Activated T-helper 17 cell treated with anti-CD3 and anti-CD28 coated beads, Interleukin-2, amount 50 U/mL, for 72 hours (primary cell): ENCODE data around the gene CCDC3. TPM values are rescaled to one million over a fixed set of nuclear protein-coding genes. Genes with fewer than 3 reads are reported as not detected.

Source experiments
- ATAC-seq: fragments of 150-1000 bp; cut with Tn5 transposase; replicated peaks from 2 replicates; pipeline ENCODE4 v1.10.0; 2021; ENCODE audit warnings: mild to moderate bottlenecking, moderate library complexity
- H3K27ac Mint-ChIP-seq: one replicate; pipeline ENCODE4 v1.8.0; 2022; ENCODE audit warnings: mixed read lengths
- H3K27me3 Mint-ChIP-seq: one replicate; pipeline ENCODE4 v1.8.0; 2022; ENCODE audit warnings: mixed read lengths
- H3K36me3 Mint-ChIP-seq: one replicate; pipeline ENCODE4 v1.8.0; 2022; ENCODE audit warnings: low read depth, mild to moderate bottlenecking, mixed read lengths
- H3K4me1 Mint-ChIP-seq: one replicate; pipeline ENCODE4 v1.8.0; 2022; ENCODE audit warnings: mixed read lengths
- H3K4me3 Mint-ChIP-seq: one replicate; pipeline ENCODE4 v1.8.0; 2022; ENCODE audit warnings: mild to moderate bottlenecking, mixed read lengths
- H3K9me3 Mint-ChIP-seq: one replicate; pipeline ENCODE4 v1.8.0; 2022; ENCODE audit warnings: mixed read lengths
- total RNA-seq, 2 donors: library from RNA; stranded (reverse); gene quantifications; one replicate each; pipeline ENCODE4 v1.2.3, GENCODE V29; 2022

Gene CCDC3
- total RNA-seq, 2 donors from 2014 or later = 0.26 to 2.5 TPM

DNA sequence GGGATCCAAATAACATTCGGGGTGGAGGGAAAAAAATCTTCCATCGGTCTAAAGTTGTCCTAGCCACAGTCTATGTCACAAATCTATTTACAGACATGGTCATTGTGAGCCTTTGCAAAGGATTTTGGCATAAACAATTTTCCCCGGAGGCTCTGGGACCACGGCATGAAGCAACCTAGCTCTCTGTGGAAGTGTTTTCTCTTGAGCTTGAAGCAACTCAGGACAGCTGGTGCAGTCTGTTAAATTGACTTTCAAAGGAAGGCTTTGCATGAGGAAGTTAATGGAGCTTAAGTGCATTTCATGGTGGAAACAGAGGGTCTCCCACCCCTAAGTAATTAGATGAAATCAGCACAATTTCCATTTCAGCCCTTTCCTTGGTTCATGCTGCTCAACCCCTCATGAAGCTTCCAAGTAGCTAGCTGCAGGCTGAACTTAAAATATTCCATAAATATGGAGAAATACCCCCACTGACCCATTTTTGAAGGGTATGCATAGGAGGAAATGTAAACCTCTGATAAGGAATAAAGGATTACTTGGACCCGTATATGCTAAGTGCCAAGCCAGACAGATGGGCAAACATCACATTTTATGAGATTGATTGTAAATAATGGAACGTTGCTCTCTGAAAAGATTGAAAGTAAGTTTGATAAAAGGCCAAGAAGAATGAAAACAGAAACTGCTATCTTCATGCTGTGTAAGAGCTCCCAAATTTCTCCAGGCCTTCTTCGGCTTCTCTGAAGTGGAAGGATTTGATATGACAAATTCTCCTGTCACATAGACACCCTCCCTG, 39.9 kb downstream of the CCDC3 start:
- Mint-ChIP-seq H3K4me3 (no peak overlapping the region), H3K4me1 (no peaks in the 10 kb centered on the region), H3K27ac (no peak overlapping the region), H3K9me3 (no peaks in the 10 kb centered on the region), H3K27me3 (peaks cover 30% of the 10 kb centered on the region), H3K36me3 (no peaks in the 10 kb centered on the region)
- ATAC-seq = no peak

DNA sequence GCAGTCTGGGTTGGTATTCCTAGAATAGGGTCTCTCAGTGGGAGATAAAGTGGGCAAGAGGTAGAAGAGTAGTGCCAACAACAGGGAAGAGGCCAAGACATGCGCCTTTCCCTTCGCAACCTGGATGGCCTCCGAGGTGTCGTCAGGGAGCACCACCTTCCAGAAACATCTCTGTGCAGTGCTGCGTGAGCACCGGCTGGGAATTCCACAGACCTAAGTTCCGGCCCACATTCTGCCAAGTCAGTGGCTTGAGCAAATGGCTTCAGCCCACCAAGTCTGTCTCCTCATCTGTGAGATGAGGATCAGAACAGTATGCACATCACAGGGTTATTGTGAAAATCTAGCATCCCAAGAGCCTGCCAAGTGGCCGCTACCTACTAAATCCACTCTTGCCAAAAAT, 40.6 kb downstream of the CCDC3 start:
- Mint-ChIP-seq H3K36me3 (no peaks in the 10 kb centered on the region), H3K4me1 (no peaks in the 10 kb centered on the region), H3K9me3 (no peaks in the 10 kb centered on the region), H3K4me3 (no peak overlapping the region), H3K27ac (no peak overlapping the region), H3K27me3 (peaks cover 32% of the 10 kb centered on the region)
- ATAC-seq = no peak

DNA sequence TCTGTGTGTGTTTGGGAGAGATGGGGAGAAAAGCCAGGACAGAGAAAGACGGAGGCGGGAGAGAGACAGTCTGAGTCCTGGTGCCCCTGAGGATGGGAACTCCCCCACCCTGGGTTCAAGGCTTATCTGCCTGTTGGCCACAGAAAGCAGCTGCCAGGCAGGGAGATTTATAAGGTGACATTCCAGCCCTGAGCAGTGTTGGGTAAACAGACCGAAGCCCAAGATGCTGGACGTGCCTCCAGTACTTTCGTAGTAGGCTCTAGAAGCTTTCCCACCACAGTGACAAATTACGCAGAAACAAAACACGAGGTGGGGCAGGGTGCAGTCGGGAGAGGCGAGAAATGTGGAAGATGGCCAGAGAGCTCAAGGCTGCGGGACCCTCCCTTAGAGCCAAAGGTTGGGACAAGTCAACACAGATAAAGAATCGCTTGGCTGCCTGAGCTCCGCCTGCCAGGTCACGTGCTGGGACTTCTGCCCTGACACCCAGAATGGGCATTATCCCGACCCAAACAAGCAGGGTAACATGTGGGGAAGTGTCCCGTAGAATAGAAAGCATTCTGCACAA, 41.1 kb downstream of the CCDC3 start:
- Mint-ChIP-seq H3K9me3 (no peaks in the 10 kb centered on the region), H3K4me3 (no peak overlapping the region), H3K27ac (no peak overlapping the region), H3K27me3 (peaks cover 32% of the 10 kb centered on the region), H3K4me1 (no peaks in the 10 kb centered on the region), H3K36me3 (no peaks in the 10 kb centered on the region)
- no peak for ATAC-seq

DNA sequence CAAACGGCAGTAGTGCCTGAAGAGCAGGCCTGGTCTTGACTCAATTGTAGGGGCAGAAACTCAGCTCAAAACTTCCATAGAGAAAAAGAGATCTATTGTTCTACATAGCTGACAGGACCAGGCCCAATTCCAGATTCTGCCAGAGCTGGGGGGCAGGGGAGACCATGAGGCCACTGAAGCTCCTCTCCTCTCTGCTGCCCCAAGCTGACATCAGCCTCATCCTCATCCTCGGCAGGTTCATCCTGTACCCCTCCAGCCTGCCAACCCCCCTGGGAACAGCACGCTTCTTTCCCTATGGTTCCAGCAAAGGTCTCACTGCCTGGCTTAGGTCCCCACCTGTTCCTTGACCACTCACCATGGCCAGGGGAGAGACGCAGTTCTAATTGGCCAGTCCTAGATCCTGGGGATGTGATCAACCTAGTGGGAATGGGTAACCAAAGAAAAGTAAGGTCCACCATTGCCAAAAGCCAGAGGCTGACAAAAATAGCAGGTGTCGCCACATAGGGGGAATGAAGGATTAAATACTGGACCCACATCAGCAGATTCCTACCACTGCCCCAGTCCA, 42.9 kb downstream of the CCDC3 start:
- Mint-ChIP-seq H3K9me3 (peaks cover 3% of the 10 kb centered on the region), H3K4me3 (no peak overlapping the region), H3K27me3 (peaks cover 21% of the 10 kb centered on the region), H3K36me3 (no peaks in the 10 kb centered on the region), H3K27ac (no peak overlapping the region), H3K4me1 (no peaks in the 10 kb centered on the region)
- ATAC-seq = no peak

DNA sequence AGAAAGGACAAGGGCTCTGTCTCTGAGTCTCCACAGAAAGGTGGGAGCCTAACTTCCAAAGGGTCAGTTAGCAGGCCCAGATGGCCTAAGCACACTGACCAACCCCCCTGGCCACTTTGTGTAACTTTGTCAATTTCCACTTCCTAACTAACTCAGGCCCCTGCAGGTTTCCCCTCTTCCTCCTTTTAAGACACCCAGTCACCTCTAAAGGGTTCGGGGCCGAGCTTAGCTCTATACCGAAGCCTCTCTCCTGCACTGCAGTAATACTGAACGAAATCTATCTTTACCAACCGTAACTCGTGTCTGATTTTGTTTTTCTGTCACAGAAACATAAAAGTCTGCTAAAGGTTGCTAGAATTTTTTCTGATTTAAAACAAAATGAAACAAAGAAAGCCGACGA, 44.4 kb downstream of the CCDC3 start:
- H3K27ac Mint-ChIP-seq = no peak overlapping the region
- ATAC-seq = no peak
- H3K36me3 Mint-ChIP-seq = no peaks in the 10 kb centered on the region
- H3K27me3 Mint-ChIP-seq = peaks cover 17% of the 10 kb centered on the region
- H3K4me1 Mint-ChIP-seq = no peaks in the 10 kb centered on the region
- peaks cover 7% of the 10 kb centered on the region for H3K9me3 Mint-ChIP-seq
- no peak overlapping the region for H3K4me3 Mint-ChIP-seq

DNA sequence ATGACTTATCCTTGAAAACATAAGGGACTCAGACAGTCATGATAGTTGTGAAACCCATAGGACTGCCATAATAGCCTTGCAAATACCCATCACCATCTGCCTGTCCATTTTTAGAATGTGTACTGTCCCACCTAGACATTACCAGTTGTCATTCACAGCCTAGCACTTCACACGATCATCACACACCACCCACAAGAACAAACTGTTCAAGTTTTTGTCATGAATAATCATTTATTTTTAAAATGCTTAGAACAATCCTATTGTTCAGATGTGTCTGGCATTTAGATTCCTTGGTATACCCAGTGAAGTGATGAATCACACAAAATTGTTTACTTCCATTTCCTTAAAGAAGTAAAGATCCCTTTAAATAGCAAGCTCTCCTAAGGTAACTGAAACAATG, 46.6 kb downstream of the CCDC3 start:
- no peaks in the 10 kb centered on the region for H3K36me3 Mint-ChIP-seq
- H3K4me1 Mint-ChIP-seq = no peaks in the 10 kb centered on the region
- no peak for ATAC-seq
- no peak overlapping the region for H3K4me3 Mint-ChIP-seq
- no peak overlapping the region for H3K27ac Mint-ChIP-seq
- H3K9me3 Mint-ChIP-seq = peaks cover 7% of the 10 kb centered on the region
- H3K27me3 Mint-ChIP-seq = peaks cover 7% of the 10 kb centered on the region

DNA sequence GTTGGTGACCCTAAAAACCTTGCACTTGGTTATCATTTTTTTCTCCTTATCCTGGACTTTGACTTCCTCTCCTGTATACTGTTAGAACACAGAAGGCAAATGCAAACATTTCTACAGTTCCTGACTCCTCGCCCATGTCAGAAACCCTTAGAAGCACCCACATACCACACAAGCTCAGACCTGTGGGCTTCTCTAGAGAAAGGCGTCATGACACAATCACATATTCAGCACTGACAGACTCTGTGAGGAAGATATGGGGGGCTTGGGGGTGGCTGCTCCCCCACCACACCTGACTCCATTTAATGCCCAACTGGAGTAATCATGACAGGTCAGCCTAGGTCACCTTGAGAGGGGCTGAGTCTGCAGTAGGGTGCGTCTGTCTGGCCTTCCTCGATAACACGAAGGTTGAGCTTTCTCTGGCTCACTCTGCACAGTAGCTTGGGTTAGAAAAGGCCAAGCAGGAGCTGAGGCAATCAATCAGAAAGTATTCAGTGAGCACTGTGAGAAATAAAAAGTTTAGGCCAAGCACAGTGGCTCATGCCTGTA, 50.9 kb downstream of the CCDC3 start:
- Mint-ChIP-seq H3K9me3 (peaks cover 7% of the 10 kb centered on the region), H3K27ac (no peak overlapping the region), H3K27me3 (no peaks in the 10 kb centered on the region), H3K4me1 (no peaks in the 10 kb centered on the region), H3K4me3 (no peak overlapping the region), H3K36me3 (no peaks in the 10 kb centered on the region)
- no peak for ATAC-seq

DNA sequence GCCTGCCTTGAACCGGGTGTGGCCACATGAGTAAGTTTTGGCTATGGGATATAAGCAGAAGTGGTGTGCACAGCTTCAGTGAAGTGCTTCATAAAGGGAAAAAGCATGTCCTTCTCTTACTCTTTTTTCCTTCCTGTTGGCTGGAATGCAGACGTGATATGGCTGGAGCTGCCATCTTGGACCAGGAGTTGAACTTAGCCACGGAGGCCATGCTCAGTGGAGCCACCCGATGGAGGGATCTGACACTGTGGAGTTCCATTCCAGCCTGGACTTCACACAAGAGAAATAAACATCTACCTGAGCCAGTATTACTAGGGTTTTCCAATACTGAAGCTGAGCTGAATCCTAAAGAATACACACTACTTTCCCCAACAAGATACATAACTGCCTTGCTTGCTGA, 52.3 kb downstream of the CCDC3 start:
- Mint-ChIP-seq H3K4me3 (no peak overlapping the region), H3K36me3 (no peaks in the 10 kb centered on the region), H3K4me1 (no peaks in the 10 kb centered on the region), H3K9me3 (peaks cover 6% of the 10 kb centered on the region), H3K27me3 (no peaks in the 10 kb centered on the region), H3K27ac (no peak overlapping the region)
- no peak for ATAC-seq

DNA sequence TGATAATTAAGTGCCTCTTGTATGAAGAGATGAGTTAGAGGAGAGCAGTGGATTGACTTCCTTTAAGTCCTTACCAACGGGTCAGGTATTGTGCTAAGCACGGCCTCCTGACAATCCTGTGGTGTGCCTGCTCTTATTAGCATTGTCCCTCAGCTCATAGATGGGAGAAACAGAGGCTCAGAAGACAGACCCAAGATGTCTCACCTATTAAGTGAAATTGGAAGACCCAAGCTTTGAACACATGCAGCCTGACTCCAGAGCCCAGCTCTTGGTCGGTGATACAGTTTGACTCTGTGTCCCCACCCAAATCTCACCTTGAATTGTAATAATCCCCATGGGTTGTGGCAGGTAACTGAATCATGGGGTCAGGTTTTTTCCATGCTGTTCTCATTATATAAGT, 53.8 kb downstream of the CCDC3 start:
- H3K27ac Mint-ChIP-seq = no peak overlapping the region
- no peaks in the 10 kb centered on the region for H3K9me3 Mint-ChIP-seq
- no peak for ATAC-seq
- H3K4me1 Mint-ChIP-seq = no peaks in the 10 kb centered on the region
- H3K36me3 Mint-ChIP-seq = no peaks in the 10 kb centered on the region
- H3K27me3 Mint-ChIP-seq = no peaks in the 10 kb centered on the region
- no peak overlapping the region for H3K4me3 Mint-ChIP-seq

DNA sequence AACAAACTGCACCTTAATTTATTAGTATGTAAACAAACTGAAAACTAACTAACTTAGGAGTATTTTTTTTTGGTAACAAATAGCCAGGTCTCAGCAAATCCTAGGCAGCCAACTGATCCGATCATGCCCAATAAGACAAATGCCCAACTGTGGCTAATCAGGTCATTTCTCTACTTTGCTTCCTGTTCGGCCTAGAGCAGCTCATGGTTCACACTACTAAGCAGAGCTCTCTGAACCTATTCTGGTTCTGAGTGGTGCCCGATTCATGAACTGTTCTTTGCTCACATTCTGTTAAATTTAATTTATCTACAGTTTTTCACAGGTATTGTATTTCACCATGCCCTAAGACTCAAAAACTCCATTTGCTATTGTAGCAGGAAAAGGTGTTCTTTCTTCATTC, 55.1 kb downstream of the CCDC3 start:
- peak; percentile 61 for ATAC-seq
- Mint-ChIP-seq H3K9me3 (no peaks in the 10 kb centered on the region), H3K27me3 (no peaks in the 10 kb centered on the region), H3K27ac (no peak overlapping the region), H3K36me3 (no peaks in the 10 kb centered on the region), H3K4me1 (no peaks in the 10 kb centered on the region), H3K4me3 (no peak overlapping the region)

DNA sequence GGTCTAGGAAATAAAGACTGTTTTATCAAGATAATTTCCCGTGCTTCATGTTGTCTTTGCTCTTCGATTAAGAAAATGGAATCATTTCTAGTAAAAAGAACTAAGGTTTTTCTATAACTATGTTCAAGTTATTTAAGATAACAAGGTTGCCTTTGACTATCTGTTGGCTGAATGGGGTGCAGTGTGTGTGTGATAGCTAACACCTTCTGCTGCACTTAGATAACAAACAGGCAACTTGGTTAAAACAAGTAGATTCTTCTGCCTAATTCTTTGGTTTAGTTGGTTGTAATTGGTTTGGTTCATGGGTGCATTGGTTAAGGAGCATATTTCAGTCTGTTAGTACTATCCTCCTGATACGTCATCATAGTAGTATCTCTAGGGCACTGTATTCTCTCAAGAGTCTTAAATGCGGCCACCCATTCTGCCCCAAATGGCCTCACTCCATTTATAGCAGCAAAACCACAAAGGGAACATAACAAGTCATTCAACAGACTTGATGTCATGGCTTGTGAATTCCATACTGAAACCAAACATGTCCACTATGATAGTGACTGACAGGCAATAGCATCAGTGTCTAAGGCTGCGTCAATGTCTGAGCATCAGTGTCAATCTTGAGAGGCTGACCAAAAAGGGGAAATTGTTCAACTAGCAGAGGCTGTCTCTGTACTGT, 55.7 kb downstream of the CCDC3 start:
- H3K27me3 Mint-ChIP-seq = peaks cover 2% of the 10 kb centered on the region
- no peaks in the 10 kb centered on the region for H3K9me3 Mint-ChIP-seq
- no peaks in the 10 kb centered on the region for H3K36me3 Mint-ChIP-seq
- no peak overlapping the region for H3K27ac Mint-ChIP-seq
- ATAC-seq = peak; percentile 86
- no peak overlapping the region for H3K4me3 Mint-ChIP-seq
- H3K4me1 Mint-ChIP-seq = no peaks in the 10 kb centered on the region

DNA sequence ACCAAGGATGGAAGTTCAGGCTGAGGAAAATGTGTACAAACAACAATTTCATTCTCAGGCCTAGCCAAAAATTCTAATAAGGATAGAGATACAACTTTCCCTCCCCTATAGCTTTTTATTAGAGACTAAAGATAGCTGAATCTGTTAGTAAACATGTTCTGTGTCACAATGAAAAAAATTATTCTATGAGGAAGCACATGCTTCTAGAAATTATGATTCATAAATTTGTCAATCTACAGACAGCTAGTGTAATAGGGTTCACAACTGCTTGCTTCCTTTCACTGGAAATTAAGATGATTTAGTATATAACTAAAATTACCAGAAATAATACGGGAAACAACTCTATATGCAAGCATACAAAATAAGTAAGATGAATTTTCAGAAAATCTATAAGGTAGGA, 56.6 kb downstream of the CCDC3 start:
- no peaks in the 10 kb centered on the region for H3K4me1 Mint-ChIP-seq

DNA sequence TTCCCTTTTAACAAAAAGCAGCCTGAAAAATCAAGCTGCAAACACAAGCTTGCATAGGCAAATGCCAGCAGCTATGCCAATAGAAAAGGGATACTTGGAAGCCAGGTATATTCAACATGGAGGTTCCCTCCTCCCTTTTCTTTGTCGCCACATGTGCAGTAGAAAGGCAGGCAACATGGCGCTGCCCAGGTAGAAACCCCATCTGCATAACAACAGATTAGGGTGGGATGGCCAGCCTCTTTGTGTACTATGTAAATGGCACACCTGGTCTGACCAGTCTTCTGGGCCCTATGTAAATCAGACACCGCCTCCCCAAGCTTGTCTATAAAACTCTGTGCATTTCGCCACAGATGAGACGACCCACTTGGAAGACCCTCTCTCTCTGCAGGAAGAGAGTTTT, 58.1 kb downstream of the CCDC3 start:
- Mint-ChIP-seq H3K27ac (no peak overlapping the region), H3K9me3 (no peaks in the 10 kb centered on the region), H3K27me3 (peaks cover 12% of the 10 kb centered on the region), H3K4me1 (no peaks in the 10 kb centered on the region), H3K36me3 (no peaks in the 10 kb centered on the region), H3K4me3 (no peak overlapping the region)
- no peak for ATAC-seq

More for the DNA sequence above, 56.6 kb downstream of the CCDC3 start:
- Mint-ChIP-seq H3K27ac (no peak overlapping the region), H3K9me3 (no peaks in the 10 kb centered on the region), H3K27me3 (peaks cover 7% of the 10 kb centered on the region), H3K4me3 (no peak overlapping the region), H3K36me3 (no peaks in the 10 kb centered on the region)
- ATAC-seq = no peak

DNA sequence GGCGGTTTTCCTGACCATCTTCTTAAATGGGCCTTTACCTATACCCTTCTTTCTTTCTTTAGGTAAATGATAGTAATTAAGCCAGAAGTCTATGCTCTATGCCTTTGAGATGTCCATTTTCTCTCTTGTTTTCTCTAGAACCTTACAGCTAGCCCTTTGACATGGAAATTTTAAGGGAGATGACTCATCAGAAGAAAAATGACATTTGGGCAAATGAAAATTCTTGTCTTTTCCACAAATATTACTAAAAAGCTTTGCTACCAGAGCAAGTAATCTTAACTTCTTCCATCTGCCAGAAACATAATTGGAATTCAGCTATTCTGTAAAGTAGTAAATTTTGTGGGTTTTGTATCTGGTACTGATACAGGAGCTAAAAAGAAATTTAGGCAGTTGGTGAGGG, 59.5 kb downstream of the CCDC3 start:
- Mint-ChIP-seq H3K9me3 (no peaks in the 10 kb centered on the region), H3K4me1 (no peaks in the 10 kb centered on the region), H3K27me3 (peaks cover 17% of the 10 kb centered on the region), H3K4me3 (no peak overlapping the region), H3K27ac (no peak overlapping the region), H3K36me3 (no peaks in the 10 kb centered on the region)
- no peak for ATAC-seq

DNA sequence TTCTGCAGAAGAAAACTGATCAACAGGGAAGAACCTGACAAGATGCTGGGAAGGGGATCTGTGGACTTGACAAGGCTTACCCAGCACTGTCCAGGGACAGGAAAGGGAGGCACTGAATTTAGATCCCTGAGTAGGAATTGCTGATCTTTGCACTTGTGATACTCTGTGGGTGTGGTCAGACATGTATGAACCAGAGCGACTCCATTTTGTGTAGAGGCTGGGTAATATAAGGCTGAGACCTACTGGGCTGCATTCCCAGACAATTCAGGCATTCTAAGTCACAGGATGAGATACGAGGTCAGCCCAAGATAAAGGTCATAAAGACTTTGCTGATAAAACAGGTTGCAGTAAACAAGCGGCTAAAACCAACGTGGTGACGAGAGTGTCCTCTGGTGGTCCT, 60.7 kb downstream of the CCDC3 start:
- H3K4me1 Mint-ChIP-seq = no peaks in the 10 kb centered on the region
- H3K36me3 Mint-ChIP-seq = no peaks in the 10 kb centered on the region
- H3K27me3 Mint-ChIP-seq = peaks cover 19% of the 10 kb centered on the region
- H3K27ac Mint-ChIP-seq = no peak overlapping the region
- H3K9me3 Mint-ChIP-seq = no peaks in the 10 kb centered on the region
- no peak for ATAC-seq
- no peak overlapping the region for H3K4me3 Mint-ChIP-seq
